IPS-18a (cell line): Measurements from ENCODE around the gene NBPF1.
"Not testable (repeated sequence)": the region's sequence is repeated elsewhere in the genome, so short reads cannot be mapped to it uniquely, and the experiment has no call there.

Experiments used
- H3K27ac ChIP-seq: one replicate; pipeline ENCODE4 v1.5.1; 2013; ENCODE audit warnings: low read length
- H3K27me3 ChIP-seq: one replicate; pipeline ENCODE4 v1.6.1; 2013; ENCODE audit warnings: mild to moderate bottlenecking, low read length; ENCODE audit not compliant: control insufficient read depth, insufficient read depth
- H3K36me3 ChIP-seq: one replicate; pipeline ENCODE4 v1.6.1; 2013; ENCODE audit warnings: low read depth, low read length; ENCODE audit not compliant: control insufficient read depth
- H3K4me1 ChIP-seq: one replicate; pipeline ENCODE4 v1.6.1; 2013; ENCODE audit warnings: low read depth, low read length; ENCODE audit not compliant: control insufficient read depth
- H3K4me3 ChIP-seq: one replicate; pipeline ENCODE4 v1.5.1; 2013; ENCODE audit warnings: low read length
- H3K9ac ChIP-seq: one replicate; pipeline ENCODE4 v1.6.1; 2013; ENCODE audit warnings: mild to moderate bottlenecking, low read length, moderate library complexity
- H3K9me3 ChIP-seq: one replicate; pipeline ENCODE4 v1.6.1; 2013; ENCODE audit warnings: low read depth, low read length; ENCODE audit not compliant: control insufficient read depth

NBPF1 gene

GRCh38 chr1:16637941-16638778 lies 24.8 kb upstream of the NBPF1 start:
- H3K27ac ChIP-seq, H3K4me3 ChIP-seq, H3K36me3 ChIP-seq, H3K9me3 ChIP-seq, H3K9ac ChIP-seq, H3K4me1 ChIP-seq, H3K27me3 ChIP-seq: not testable (repeated sequence)

GRCh38 chr1:16636551-16637195 lies 23.3 kb upstream of the NBPF1 start:
- H3K4me1 ChIP-seq, H3K27ac ChIP-seq, H3K4me3 ChIP-seq, H3K9ac ChIP-seq, H3K36me3 ChIP-seq, H3K27me3 ChIP-seq, H3K9me3 ChIP-seq: not testable (repeated sequence)

- not testable (repeated sequence) for H3K36me3 ChIP-seq, H3K4me1 ChIP-seq, H3K27me3 ChIP-seq, H3K9ac ChIP-seq, H3K4me3 ChIP-seq, H3K27ac ChIP-seq, H3K9me3 ChIP-seq
Observed at GRCh38 chr1:16635959-16636358, 22.6 kb upstream of the NBPF1 start.

GRCh38 chr1:16633540-16634282 lies 20.3 kb upstream of the NBPF1 start:
- not testable (repeated sequence) for H3K27me3 ChIP-seq, H3K9ac ChIP-seq, H3K9me3 ChIP-seq, H3K27ac ChIP-seq, H3K4me3 ChIP-seq, H3K36me3 ChIP-seq, H3K4me1 ChIP-seq

- not testable (repeated sequence) for H3K4me3 ChIP-seq, H3K9me3 ChIP-seq, H3K9ac ChIP-seq, H3K36me3 ChIP-seq, H3K27me3 ChIP-seq, H3K4me1 ChIP-seq, H3K27ac ChIP-seq
Observed at GRCh38 chr1:16632044-16632850, 18.9 kb upstream of the NBPF1 start.

- Histone ChIP-seq H3K9me3 (no peaks in the 10 kb centered on the region), H3K27ac (no peak overlapping the region), H3K4me3 (no peak overlapping the region), H3K36me3 (no peaks in the 10 kb centered on the region), H3K27me3 (no peaks in the 10 kb centered on the region), H3K9ac (no peak overlapping the region), H3K4me1 (no peaks in the 10 kb centered on the region)
Observed at GRCh38 chr1:16631248-16632043, 18.1 kb upstream of the NBPF1 start.

GRCh38 chr1:16630661-16631247 lies 17.4 kb upstream of the NBPF1 start:
- Histone ChIP-seq H3K27ac (no peak overlapping the region), H3K9ac (no peak overlapping the region), H3K4me1 (no peaks in the 10 kb centered on the region), H3K27me3 (no peaks in the 10 kb centered on the region), H3K9me3 (no peaks in the 10 kb centered on the region), H3K36me3 (no peaks in the 10 kb centered on the region), H3K4me3 (no peak overlapping the region)

GRCh38 chr1:16629916-16630530 lies 16.7 kb upstream of the NBPF1 start:
- H3K9ac ChIP-seq, H3K9me3 ChIP-seq, H3K27me3 ChIP-seq, H3K4me3 ChIP-seq, H3K4me1 ChIP-seq, H3K27ac ChIP-seq, H3K36me3 ChIP-seq: not testable (repeated sequence)

GRCh38 chr1:16628361-16629111 lies 15.2 kb upstream of the NBPF1 start:
- no peaks in the 10 kb centered on the region for H3K27me3 ChIP-seq
- H3K9ac ChIP-seq, result no peak overlapping the region
- no peak overlapping the region for H3K27ac ChIP-seq
- no peak overlapping the region for H3K4me3 ChIP-seq
- no peaks in the 10 kb centered on the region for H3K36me3 ChIP-seq
- no peaks in the 10 kb centered on the region for H3K9me3 ChIP-seq
- H3K4me1 ChIP-seq, result no peaks in the 10 kb centered on the region
